ENCODE data around the gene CLCN5.

- TF ChIP-seq EZH2phosphoT487 (conservative IDR thresholded peaks at IDR 0.05; ENCODE audit: low read length) (no peak), CTCF (IDR thresholded peaks at IDR 0.05; ENCODE audit: insufficient read depth, low read length, poor library complexity, severe bottlenecking) (no peak)
These were observed 10.3 kb upstream of the CLCN5 start for GRCh38 chrX:49912086-49912485.

Measured in SU-DHL-6 (cell line).